Liver (tissue), 9 donors: ENCODE measurements around the gene PLXNA3. TPM values are rescaled to one million over a fixed set of nuclear protein-coding genes. Genes with fewer than 3 reads are reported as not detected.

Source experiments
- DNase-seq: peaks from one replicate; pipeline ENCODE4 v3.0.0-alpha.2; 2017; ENCODE audit warnings: low spot score
- H3K27ac ChIP-seq, 2 donors: one replicate each; pipeline ENCODE4 v1.7.0; 2013; ENCODE audit warnings: inconsistent platforms in 2 of 2, low read length in 2 of 2, control low read depth in 1 of 2, low read depth in 1 of 2, mild to moderate bottlenecking in 1 of 2
- H3K27me3 ChIP-seq, 4 donors: one replicate each; pipeline versions ENCODE4 v1.6.1 to v1.7.0; 2013; ENCODE audit warnings: low read length in 3 of 4, inconsistent platforms in 1 of 4, mild to moderate bottlenecking in 1 of 4, moderate library complexity in 1 of 4; ENCODE audit not compliant: control insufficient read depth in 4 of 4, insufficient read depth in 4 of 4
- H3K36me3 ChIP-seq, 4 donors: one replicate each; pipeline versions ENCODE4 v1.6.1 to v1.7.0; 2013; ENCODE audit warnings: low read length in 3 of 4, mild to moderate bottlenecking in 3 of 4, low read depth in 1 of 4, moderate library complexity in 1 of 4; ENCODE audit not compliant: control insufficient read depth in 4 of 4, insufficient read depth in 3 of 4
- H3K4me1 ChIP-seq, 4 donors: one replicate each; pipeline versions ENCODE4 v1.6.1 to v1.7.0; 2013; ENCODE audit warnings: low read length in 3 of 4, mild to moderate bottlenecking in 3 of 4, moderate library complexity in 1 of 4; ENCODE audit not compliant: control insufficient read depth in 4 of 4, insufficient read depth in 4 of 4
- H3K4me3 ChIP-seq, 3 donors: one replicate each; pipeline versions ENCODE4 v1.6.1 to v1.7.0; 2013; ENCODE audit warnings: low read length in 3 of 3, control low read depth in 1 of 3, low read depth in 1 of 3, mild to moderate bottlenecking in 1 of 3
- H3K9ac ChIP-seq, 2 donors: one replicate each; pipeline ENCODE4 v1.7.0; 2013; ENCODE audit warnings: low read length in 2 of 2, mild to moderate bottlenecking in 2 of 2, moderate library complexity in 2 of 2, control low read depth in 1 of 2, low read depth in 1 of 2
- H3K9me3 ChIP-seq, 4 donors: one replicate each; pipeline versions ENCODE4 v1.6.1 to v1.7.0; 2013; ENCODE audit warnings: low read length in 3 of 4; ENCODE audit not compliant: control insufficient read depth in 4 of 4
- CTCF ChIP-seq: fragments of 150-350 bp; IDR thresholded peaks from 2 replicates; pipeline ENCODE4 v1.5.1; 2017; ENCODE audit warnings: improper control_type of control experiment, low read depth, low read length; ENCODE audit not compliant: missing input control
- EGR1 ChIP-seq, 2 donors: IDR thresholded peaks; 2 replicates each; pipeline ENCODE4 v1.6.1; 2016 to 2018; ENCODE audit warnings: antibody characterized with exemption in 2 of 2, low read depth in 2 of 2
- FOXA1 ChIP-seq: IDR thresholded peaks from 2 replicates; pipeline ENCODE4 v1.6.1; 2016; ENCODE audit warnings: antibody characterized with exemption
- FOXA2 ChIP-seq: IDR thresholded peaks from 2 replicates; pipeline ENCODE4 v1.6.1; 2016; ENCODE audit warnings: antibody characterized with exemption
- GABPA ChIP-seq, 2 donors: IDR thresholded peaks in 1 of 2; conservative IDR thresholded peaks in 1 of 2; 2 replicates each; pipeline ENCODE4 v1.6.1; 2016; ENCODE audit warnings: antibody characterized with exemption in 2 of 2, mild to moderate bottlenecking in 1 of 2, moderate library complexity in 1 of 2
- HNF4A ChIP-seq, 2 donors: conservative IDR thresholded peaks; 2 replicates each; pipeline ENCODE4 v1.6.1; 2016; ENCODE audit warnings: antibody characterized with exemption in 2 of 2, mild to moderate bottlenecking in 2 of 2
- HNF4G ChIP-seq: IDR thresholded peaks from 2 replicates; pipeline ENCODE4 v1.6.1; 2016; ENCODE audit warnings: antibody characterized with exemption
- JUND ChIP-seq, 2 donors: IDR thresholded peaks; 2 replicates each; pipeline ENCODE4 v1.6.1; 2016; ENCODE audit warnings: antibody characterized with exemption in 2 of 2
- NR2F2 ChIP-seq: IDR thresholded peaks from 2 replicates; pipeline ENCODE4 v1.6.1; 2016; ENCODE audit warnings: antibody characterized with exemption
- RAD21 ChIP-seq, 2 donors: IDR thresholded peaks; 2 replicates each; pipeline ENCODE4 v1.6.1; 2016; ENCODE audit warnings: antibody characterized with exemption in 2 of 2, mild to moderate bottlenecking in 2 of 2
- REST ChIP-seq: IDR thresholded peaks from 2 replicates; pipeline ENCODE4 v1.6.1; 2016; ENCODE audit warnings: antibody characterized with exemption, mild to moderate bottlenecking
- RXRA ChIP-seq, 2 donors: IDR thresholded peaks; 2 replicates each; pipeline ENCODE4 v1.6.1; 2017 to 2018; ENCODE audit warnings: antibody characterized with exemption in 2 of 2, mild to moderate bottlenecking in 1 of 2
- SP1 ChIP-seq: IDR thresholded peaks from 2 replicates; pipeline ENCODE4 v1.6.1; 2018; ENCODE audit warnings: antibody characterized with exemption, mild to moderate bottlenecking
- TAF1 ChIP-seq: conservative IDR thresholded peaks from 2 replicates; pipeline ENCODE4 v1.6.1; 2016; ENCODE audit warnings: antibody characterized with exemption, mild to moderate bottlenecking
- YY1 ChIP-seq: IDR thresholded peaks from 2 replicates; pipeline ENCODE4 v1.6.1; 2016; ENCODE audit warnings: antibody characterized with exemption, mild to moderate bottlenecking
- ZBTB33 ChIP-seq: IDR thresholded peaks from 2 replicates; pipeline ENCODE4 v1.6.1; 2016; ENCODE audit warnings: antibody characterized with exemption
- WGBS: extraction: QIAGEN DNeasy Blood & Tissue Kit; methylation state at CpG from one replicate; pipeline ENCODE4 v1.1.7; 2013; 5-methylcytosine and 5-hydroxymethylcytosine counted together
- polyA plus RNA-seq, 2 donors: library from polyadenylated mRNA; stranded (reverse) in 1 of 2; unstranded in 1 of 2; fragments of 200-250 nt in 1 of 2; fragments of >200 nt in 1 of 2; fragmentation: Nextera tagmentation in 1 of 2; extraction: Ambion mirVana in 1 of 2; gene quantifications; one replicate each; pipeline versions ENCODE4 v1.2.1 to v1.2.3, GENCODE V29; 2013 to 2015
- total RNA-seq, 2 donors: library from RNA; depleted of rRNA; stranded (reverse); fragments of >200 nt; gene quantifications; one replicate each; pipeline ENCODE4 v1.2.3, GENCODE V29; 2014
- TF ChIP-seq, protein P1 (sequence below): IDR thresholded peaks from 2 replicates; pipeline ENCODE4 v1.6.1; 2016; ENCODE audit warnings: antibody characterized with exemption
- TF ChIP-seq, protein P2 (sequence below): IDR thresholded peaks from 2 replicates; pipeline ENCODE4 v1.6.1; 2016; ENCODE audit warnings: antibody characterized with exemption
- donor health status: healthy.
- donor health status: healthy.
- donor health status: healthy.
- donor health status: healthy.
- donor health status: healthy.

The PLXNA3 gene
- total and polyA plus RNA-seq, 4 donors = 1.1 to 1.7 (median 1.5) TPM

GRCh38 chrX:154470914-154471568, 13.0 kb downstream of the PLXNA3 start (continued):
- TF ChIP-seq REST (no peak), FOXA1 (no peak), HNF4G (no peak), YY1 (no peak)
- TF ChIP-seq, protein P1, sequence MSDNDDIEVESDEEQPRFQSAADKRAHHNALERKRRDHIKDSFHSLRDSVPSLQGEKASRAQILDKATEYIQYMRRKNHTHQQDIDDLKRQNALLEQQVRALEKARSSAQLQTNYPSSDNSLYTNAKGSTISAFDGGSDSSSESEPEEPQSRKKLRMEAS = no peak

DNA sequence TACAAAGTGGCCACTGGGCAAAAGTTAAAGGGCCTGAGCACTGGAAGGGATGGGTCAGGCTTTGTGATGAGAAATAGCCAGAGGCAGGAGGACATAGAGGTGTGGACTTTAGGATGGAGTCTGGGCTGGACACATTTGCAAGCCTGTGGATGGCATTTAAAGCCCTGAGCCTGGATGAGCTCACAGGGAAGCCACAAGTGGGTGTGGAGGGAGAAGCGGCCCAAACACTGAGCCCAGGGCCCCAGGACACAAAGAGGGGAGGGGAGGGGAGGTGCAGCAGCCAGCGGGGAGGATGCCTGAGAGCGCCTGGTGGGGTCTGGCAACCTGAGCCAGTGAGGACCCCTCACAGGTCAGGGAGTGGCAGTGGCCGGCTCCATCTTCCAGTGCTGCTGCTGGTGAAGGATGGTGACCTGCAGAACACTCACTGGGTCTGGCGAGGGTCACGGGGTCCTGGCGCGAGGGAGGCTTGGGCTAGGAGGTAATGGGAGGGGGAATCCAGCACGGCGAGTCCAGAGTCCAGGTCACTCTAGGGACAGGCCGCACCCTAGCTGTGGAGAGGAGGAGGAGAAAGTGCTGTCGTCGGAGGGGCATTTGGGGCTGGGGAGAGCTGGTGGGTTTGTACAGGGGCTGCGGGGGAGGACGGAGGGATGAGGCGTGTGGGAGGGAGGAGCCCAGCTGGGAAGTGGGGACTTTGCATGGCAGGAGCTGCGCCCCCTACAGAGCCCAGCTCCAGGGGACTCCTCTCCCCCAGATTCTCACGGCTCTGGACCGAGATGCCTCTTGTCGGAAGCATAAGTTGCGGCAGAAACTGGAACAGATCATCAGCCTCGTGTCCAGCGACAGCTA, 14.0 kb downstream of the PLXNA3 start:
- Histone ChIP-seq H3K36me3 (no peaks in the 10 kb centered on the region), H3K4me3 (no peak overlapping the region), H3K27me3 (no peaks in the 10 kb centered on the region), H3K4me1 (no peaks in the 10 kb centered on the region), H3K27ac (no peak overlapping the region), H3K9me3 (no peaks in the 10 kb centered on the region), H3K9ac (no peak overlapping the region)
- TF ChIP-seq HNF4A (conservative IDR thresholded peaks at IDR 0.05) (no peak), HNF4G (no peak), EGR1 (IDR thresholded peaks at IDR 0.05; ENCODE audit: low read depth in 2 of 2) (no peak), CTCF (no peak), SP1 (no peak), ZBTB33 (no peak), YY1 (no peak), NR2F2 (no peak), RXRA (IDR thresholded peaks at IDR 0.05) (no peak), FOXA1 (no peak), RAD21 (IDR thresholded peaks at IDR 0.05) (no peak), REST (no peak), TAF1 (no peak), JUND (IDR thresholded peaks at IDR 0.05) (no peak), GABPA (IDR thresholded peaks at IDR 0.05 in 1 of 2, conservative IDR thresholded peaks at IDR 0.05 in 1 of 2) (no peak), FOXA2 (no peak)
- TF ChIP-seq, protein P2, sequence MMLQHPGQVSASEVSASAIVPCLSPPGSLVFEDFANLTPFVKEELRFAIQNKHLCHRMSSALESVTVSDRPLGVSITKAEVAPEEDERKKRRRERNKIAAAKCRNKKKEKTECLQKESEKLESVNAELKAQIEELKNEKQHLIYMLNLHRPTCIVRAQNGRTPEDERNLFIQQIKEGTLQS = no peak
- TF ChIP-seq, protein P1 = no peak
- no peak for DNase-seq
- 77% methylated on average over 23 of the region's 23 CpGs for WGBS
